HEK293 (cell line): ENCODE measurements around the gene COL18A1.

ENCODE experiments used
- ATF2 ChIP-seq: fragments of 450-650 bp; formaldehyde crosslinking; IDR thresholded peaks from 2 replicates; pipeline ENCODE4 v1.5.1; 2016; ENCODE audit warnings: missing biosample characterization, missing genetic modification characterization, low read depth
- CTCF ChIP-seq: fragments of 450-650 bp; formaldehyde crosslinking; IDR thresholded peaks from 2 replicates; pipeline ENCODE4 v1.5.1; 2016; ENCODE audit warnings: missing biosample characterization, missing genetic modification characterization
- GLI2 ChIP-seq: fragments of 450-650 bp; formaldehyde crosslinking; IDR thresholded peaks from 2 replicates; pipeline ENCODE4; 2017; ENCODE audit warnings: missing biosample characterization, missing genetic modification characterization, low read depth, borderline replicate concordance
- HOXA7 ChIP-seq: sonication (generic); formaldehyde crosslinking; IDR thresholded peaks from 2 replicates; pipeline ENCODE4 v1.8.1; 2022; ENCODE audit warnings: missing genetic modification reagents, borderline replicate concordance
- PRDM10 ChIP-seq: fragments of 450-650 bp; formaldehyde crosslinking; IDR thresholded peaks from 2 replicates; pipeline ENCODE4 v1.5.1; 2016; ENCODE audit warnings: missing biosample characterization, missing genetic modification characterization
- SETDB1 ChIP-seq: IDR thresholded peaks from one replicate; pipeline ENCODE4 v1.6.1; 2017; ENCODE audit warnings: mild to moderate bottlenecking, low read length, moderate library complexity, mixed read lengths; ENCODE audit not compliant: insufficient read length
- SP2 ChIP-seq: fragments of 450-650 bp; formaldehyde crosslinking; IDR thresholded peaks from 2 replicates; pipeline ENCODE4 v1.5.1; 2016; ENCODE audit warnings: missing biosample characterization, missing genetic modification characterization
- ZBTB20 ChIP-seq: fragments of 450-650 bp; formaldehyde crosslinking; IDR thresholded peaks from 2 replicates; pipeline ENCODE4 v1.5.1; 2016; ENCODE audit warnings: missing biosample characterization, missing genetic modification characterization
- ZEB2 ChIP-seq: fragments of 450-650 bp; formaldehyde crosslinking; IDR thresholded peaks from 2 replicates; pipeline ENCODE4 v1.5.1; 2016; ENCODE audit warnings: missing biosample characterization, missing genetic modification characterization
- ZFP37 ChIP-seq: fragments of 450-650 bp; formaldehyde crosslinking; IDR thresholded peaks from 2 replicates; pipeline ENCODE4 v1.5.1; 2016; ENCODE audit warnings: missing biosample characterization, missing genetic modification characterization
- ZNF433 ChIP-seq: fragments of 450-650 bp; formaldehyde crosslinking; IDR thresholded peaks from 2 replicates; pipeline ENCODE4 v1.5.1; 2016; ENCODE audit warnings: missing biosample characterization, missing genetic modification characterization, low read depth
- ZNF639 ChIP-seq: fragments of 450-650 bp; formaldehyde crosslinking; IDR thresholded peaks from 2 replicates; pipeline ENCODE4 v1.5.1; 2016; ENCODE audit warnings: missing biosample characterization, missing genetic modification characterization

- TF ChIP-seq CTCF (no peak), GLI2 (tag by site-specific recombination) (no peak), HOXA7 (no peak), ZFP37 (tag by site-specific recombination) (no peak), PRDM10 (no peak), ATF2 (tag by site-specific recombination) (no peak), ZEB2 (tag by site-specific recombination) (peak; percentile 93), SETDB1 (no peak), ZBTB20 (tag by site-specific recombination) (no peak), ZNF433 (tag by site-specific recombination) (no peak), ZNF639 (tag by site-specific recombination) (no peak; the same call in 1 of the 2 replicates), SP2 (0 out of 2 replicates have a peak, but pooled peaks have one; percentile 10)
These were observed 103.0 kb downstream of the COL18A1 start for GRCh38 chr21:45507888-45508508.
